ENCODE measurements around the gene RTP5.

DNA sequence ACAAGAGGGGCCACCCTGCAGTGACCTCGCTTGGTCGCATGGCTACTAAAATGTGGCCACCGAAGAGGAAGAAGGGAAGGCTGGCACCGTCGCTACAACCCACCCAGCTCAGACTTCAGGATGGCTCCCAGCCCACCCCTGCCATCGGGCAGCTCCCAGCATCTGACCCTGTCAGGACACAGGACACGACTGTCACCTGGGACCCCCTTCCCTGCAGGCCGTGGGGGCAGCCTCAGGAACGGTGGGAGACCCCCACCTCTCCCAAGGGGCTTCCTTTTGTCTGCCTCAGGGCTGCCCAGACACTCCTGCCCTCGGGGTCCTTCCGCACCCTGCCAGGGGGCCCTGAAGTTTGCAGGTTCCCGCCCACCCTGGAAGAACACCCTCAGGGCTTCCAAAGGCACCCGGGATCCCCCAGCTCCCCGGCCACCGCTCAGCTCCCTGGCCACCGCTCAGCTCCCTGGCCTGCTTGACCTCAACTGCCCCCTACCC, 7.7 kb downstream of the RTP5 start:
- TF ChIP-seq, protein P1, sequence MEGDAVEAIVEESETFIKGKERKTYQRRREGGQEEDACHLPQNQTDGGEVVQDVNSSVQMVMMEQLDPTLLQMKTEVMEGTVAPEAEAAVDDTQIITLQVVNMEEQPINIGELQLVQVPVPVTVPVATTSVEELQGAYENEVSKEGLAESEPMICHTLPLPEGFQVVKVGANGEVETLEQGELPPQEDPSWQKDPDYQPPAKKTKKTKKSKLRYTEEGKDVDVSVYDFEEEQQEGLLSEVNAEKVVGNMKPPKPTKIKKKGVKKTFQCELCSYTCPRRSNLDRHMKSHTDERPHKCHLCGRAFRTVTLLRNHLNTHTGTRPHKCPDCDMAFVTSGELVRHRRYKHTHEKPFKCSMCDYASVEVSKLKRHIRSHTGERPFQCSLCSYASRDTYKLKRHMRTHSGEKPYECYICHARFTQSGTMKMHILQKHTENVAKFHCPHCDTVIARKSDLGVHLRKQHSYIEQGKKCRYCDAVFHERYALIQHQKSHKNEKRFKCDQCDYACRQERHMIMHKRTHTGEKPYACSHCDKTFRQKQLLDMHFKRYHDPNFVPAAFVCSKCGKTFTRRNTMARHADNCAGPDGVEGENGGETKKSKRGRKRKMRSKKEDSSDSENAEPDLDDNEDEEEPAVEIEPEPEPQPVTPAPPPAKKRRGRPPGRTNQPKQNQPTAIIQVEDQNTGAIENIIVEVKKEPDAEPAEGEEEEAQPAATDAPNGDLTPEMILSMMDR (IDR thresholded peaks at IDR 0.05): no peak
- TF ChIP-seq POLR2A (IDR thresholded peaks at IDR 0.05): no peak

Data from heart left ventricle (tissue), 13 donors.